ENCODE results near the gene PTPA. TPM values are rescaled to one million over a fixed set of nuclear protein-coding genes. Genes with fewer than 3 reads are reported as not detected.

The PTPA gene
- total RNA-seq, 3 donors from 2014 or later: 95.3 to 109 (median 109) TPM

DNA sequence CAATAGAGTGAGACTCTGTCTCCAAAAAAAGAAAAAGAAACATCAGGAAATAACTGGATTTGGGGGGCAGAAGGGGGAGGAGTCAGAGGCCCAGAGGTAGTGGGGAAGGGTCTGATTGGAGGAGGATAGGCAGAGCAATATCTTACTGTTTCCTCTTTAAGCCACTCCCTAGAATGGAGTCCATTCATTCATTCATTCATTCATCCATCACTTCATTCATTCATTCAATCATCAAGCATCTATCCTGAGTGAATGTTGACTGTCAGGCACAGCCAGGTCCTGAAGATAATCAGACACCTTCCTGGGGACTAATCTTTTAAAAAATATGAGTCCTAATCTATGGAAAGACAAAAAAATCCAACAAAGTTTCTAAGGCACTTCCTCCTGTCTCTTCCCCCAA lies 54.0 kb downstream of the PTPA start:
- no peaks in the 10 kb centered on the region for H3K36me3 ChIP-seq (ENCODE audit: low read depth)
- no peak overlapping the region for H3K4me3 ChIP-seq
- TF ChIP-seq, protein P1, sequence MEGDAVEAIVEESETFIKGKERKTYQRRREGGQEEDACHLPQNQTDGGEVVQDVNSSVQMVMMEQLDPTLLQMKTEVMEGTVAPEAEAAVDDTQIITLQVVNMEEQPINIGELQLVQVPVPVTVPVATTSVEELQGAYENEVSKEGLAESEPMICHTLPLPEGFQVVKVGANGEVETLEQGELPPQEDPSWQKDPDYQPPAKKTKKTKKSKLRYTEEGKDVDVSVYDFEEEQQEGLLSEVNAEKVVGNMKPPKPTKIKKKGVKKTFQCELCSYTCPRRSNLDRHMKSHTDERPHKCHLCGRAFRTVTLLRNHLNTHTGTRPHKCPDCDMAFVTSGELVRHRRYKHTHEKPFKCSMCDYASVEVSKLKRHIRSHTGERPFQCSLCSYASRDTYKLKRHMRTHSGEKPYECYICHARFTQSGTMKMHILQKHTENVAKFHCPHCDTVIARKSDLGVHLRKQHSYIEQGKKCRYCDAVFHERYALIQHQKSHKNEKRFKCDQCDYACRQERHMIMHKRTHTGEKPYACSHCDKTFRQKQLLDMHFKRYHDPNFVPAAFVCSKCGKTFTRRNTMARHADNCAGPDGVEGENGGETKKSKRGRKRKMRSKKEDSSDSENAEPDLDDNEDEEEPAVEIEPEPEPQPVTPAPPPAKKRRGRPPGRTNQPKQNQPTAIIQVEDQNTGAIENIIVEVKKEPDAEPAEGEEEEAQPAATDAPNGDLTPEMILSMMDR (IDR thresholded peaks at IDR 0.05): no peak
- ATAC-seq (no peak), DNase-seq (no peak)
- peaks cover 25% of the 10 kb centered on the region for H3K4me1 ChIP-seq (ENCODE audit: low read depth)
- no peaks in the 10 kb centered on the region for H3K9me3 ChIP-seq
- intact Hi-C loops (cut with DNase I, micrococcal nuclease): no loop called here

DNA sequence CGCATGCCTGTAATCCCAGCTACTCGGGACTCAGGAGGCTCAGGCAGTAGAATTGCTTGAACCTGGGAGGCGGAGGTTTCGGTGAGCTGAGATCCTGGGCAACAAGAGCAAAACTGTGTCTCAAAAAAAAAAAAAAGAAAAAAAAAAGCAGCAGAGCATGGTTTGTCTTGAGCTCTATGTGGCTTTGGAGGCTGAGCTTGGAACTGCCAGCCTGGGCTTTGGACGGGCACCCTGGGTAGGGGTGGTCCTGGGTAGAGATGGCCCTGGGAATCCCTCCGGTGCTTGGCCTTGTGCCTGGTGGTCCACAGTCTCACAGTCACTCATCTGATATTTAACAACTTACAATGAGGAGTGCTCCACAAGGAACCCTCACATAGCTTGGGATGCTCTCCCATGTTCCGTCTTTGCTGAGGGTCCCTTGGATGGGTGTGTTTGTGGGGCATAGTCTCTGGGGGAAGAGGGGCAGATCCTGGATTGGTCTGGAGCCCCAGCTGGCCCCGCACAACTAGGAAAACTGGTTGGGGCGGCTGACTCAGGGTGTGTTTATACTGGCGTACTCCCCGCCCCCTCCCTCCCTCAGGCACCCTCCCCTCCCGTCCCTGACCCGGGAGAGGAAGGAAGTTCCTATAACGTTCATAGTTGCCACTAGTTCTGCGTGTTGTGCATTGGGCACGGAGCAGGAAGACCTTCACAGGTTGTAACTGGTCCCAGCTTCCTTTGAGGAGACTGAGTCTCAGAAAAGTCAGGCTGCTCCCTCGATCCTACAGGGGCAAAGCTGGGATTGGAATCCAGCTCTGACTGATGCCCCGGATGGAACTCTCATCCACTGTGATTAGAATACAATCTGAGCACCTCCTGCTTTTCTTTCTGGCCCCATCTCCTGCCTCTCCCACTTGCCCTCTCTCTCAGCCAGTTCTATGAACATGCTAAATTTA lies 55.7 kb downstream of the PTPA start:
- no peaks in the 10 kb centered on the region for H3K9me3 ChIP-seq
- peak; percentile 91 to 94 (median 93) for DNase-seq
- no peaks in the 10 kb centered on the region for H3K36me3 ChIP-seq (ENCODE audit: low read depth)
- ATAC-seq: peak; percentile 91
- peaks cover 25% of the 10 kb centered on the region for H3K4me1 ChIP-seq (ENCODE audit: low read depth)
- intact Hi-C loops (cut with DNase I, micrococcal nuclease): no loop called here
- TF ChIP-seq, protein P1 (IDR thresholded peaks at IDR 0.05): no peak
- no peak overlapping the region for H3K4me3 ChIP-seq

DNA sequence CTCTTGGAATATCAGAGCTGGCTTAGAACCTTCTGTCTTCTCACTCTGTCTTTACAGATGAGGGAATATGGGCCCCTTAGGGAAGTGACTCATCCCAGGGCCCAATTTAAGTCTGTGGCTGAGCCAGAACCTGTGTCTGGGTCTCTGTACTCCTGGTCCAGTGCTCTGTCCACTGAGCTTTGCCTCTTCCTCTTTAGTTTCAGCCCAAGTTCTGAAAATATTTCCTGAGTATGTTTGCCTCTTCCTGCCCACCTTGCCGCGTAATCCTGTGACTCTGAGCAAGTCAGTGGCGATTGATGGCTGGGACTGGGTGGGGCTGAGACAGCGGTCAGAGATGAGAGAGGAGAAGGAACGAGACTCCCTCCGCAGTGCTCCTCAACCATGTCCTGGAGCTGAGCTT lies 59.0 kb downstream of the PTPA start:
- DNase-seq: no peak
- H3K4me3 ChIP-seq: no peak overlapping the region
- TF ChIP-seq, protein P1 (IDR thresholded peaks at IDR 0.05): no peak
- intact Hi-C loops (cut with DNase I, micrococcal nuclease): loop anchor here in 1 of 2 donors (10.0 kb wide), 1 partner anchor 315 kb away; no protein-coding TSS in a partner anchor
- no peak for ATAC-seq
- H3K4me1 ChIP-seq (ENCODE audit: low read depth): peaks cover 27% of the 10 kb centered on the region
- no peaks in the 10 kb centered on the region for H3K9me3 ChIP-seq
- H3K36me3 ChIP-seq (ENCODE audit: low read depth): no peaks in the 10 kb centered on the region

DNA sequence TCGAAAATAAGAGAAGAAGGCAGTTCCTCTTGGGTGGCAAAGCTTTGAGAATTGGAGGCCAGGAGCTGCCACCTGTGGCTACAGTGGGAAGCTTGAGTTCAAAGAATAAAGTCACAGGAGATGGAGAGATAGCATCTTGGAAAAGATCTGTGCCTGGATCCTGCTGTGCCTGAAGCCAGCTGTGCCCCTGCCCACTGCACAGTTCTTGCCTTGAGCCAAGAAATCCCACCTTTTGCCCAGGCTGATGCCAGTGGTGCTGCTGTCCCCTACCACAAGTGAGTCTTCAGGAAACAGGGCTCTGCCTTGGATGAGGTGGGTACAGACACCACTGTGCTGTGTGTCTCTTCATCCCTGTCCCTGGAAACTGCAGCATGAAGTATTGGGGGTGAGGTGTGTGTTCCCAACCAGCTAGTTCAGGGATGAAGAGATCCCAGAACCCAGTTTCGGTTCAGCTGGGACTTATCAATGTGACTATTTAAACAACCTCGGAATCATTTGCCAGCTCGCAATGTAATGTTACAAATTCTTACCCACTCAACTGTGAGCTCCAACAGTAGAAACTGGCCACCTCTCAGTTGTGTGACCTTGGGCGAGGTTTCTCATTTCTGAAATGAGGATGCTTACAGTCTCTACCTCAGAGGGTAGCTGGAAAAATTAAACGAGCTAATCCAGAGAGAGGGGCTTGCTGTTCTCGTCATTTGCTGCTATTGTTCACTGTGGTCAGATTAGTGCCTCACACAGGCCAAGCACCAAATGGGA lies 61.0 kb downstream of the PTPA start:
- Histone ChIP-seq H3K9me3 (no peaks in the 10 kb centered on the region), H3K4me1 (ENCODE audit: low read depth) (peaks cover 22% of the 10 kb centered on the region), H3K4me3 (no peak overlapping the region), H3K36me3 (ENCODE audit: low read depth) (no peaks in the 10 kb centered on the region)
- ATAC-seq: no peak
- intact Hi-C loops (cut with DNase I, micrococcal nuclease): loop anchor here in 1 of 2 donors (10.0 kb wide), 1 partner anchor 313 kb away; no protein-coding TSS in a partner anchor
- DNase-seq: no peak
- TF ChIP-seq, protein P1 (IDR thresholded peaks at IDR 0.05): no peak

DNA sequence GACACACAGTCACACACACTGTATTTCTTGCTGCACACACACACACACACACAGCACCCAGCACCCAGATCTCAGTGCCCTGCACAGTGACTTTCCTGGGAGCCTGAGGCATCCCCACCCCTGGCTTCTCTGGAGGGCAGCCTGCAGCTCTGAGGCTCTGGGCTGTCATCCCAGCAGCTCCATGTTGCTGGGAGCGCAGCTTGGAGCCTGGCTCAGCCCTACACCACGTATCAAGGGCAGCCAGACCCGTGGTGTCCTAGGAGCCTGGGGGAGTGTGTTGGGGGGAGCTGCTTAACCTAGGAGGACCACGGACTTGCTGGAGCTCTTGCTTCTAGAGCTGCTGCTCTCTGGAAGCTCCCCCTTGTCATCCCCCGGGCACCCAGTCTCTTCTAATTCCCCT lies 61.6 kb downstream of the PTPA start:
- DNase-seq (no peak), ATAC-seq (no peak)
- no peaks in the 10 kb centered on the region for H3K9me3 ChIP-seq
- intact Hi-C loops (cut with DNase I, micrococcal nuclease): loop anchor here in 1 of 2 donors (10.0 kb wide), 1 partner anchor 312 kb away; no protein-coding TSS in a partner anchor
- TF ChIP-seq, protein P1 (IDR thresholded peaks at IDR 0.05): no peak
- no peak overlapping the region for H3K4me3 ChIP-seq
- H3K36me3 ChIP-seq (ENCODE audit: low read depth): no peaks in the 10 kb centered on the region
- H3K4me1 ChIP-seq (ENCODE audit: low read depth): peaks cover 18% of the 10 kb centered on the region

Data from mucosa of descending colon (tissue), 3 donors.